Chondrocyte (in vitro differentiated cells): ENCODE measurements around the gene OR51V1. TPM values are rescaled to one million over a fixed set of nuclear protein-coding genes. Genes with fewer than 3 reads are reported as not detected.

Experiments used
- DNase-seq: peaks from one replicate; pipeline ENCODE4 v3.0.0; 2021; ENCODE audit warnings: mixed read lengths, low spot score
- H3K27ac Mint-ChIP-seq: one replicate; pipeline ENCODE4 v1.8.0; 2021; ENCODE audit warnings: mild to moderate bottlenecking, moderate library complexity, mixed read lengths; ENCODE audit not compliant: unreplicated experiment
- H3K27me3 Mint-ChIP-seq: 2 replicates; pipeline ENCODE4 v1.8.0; 2021; ENCODE audit warnings: low read depth, mixed read lengths
- H3K36me3 Mint-ChIP-seq: 2 replicates; pipeline ENCODE4 v1.8.0; 2021; ENCODE audit warnings: low read depth, mixed read lengths
- H3K4me1 Mint-ChIP-seq: 2 replicates; pipeline ENCODE4 v1.8.0; 2021; ENCODE audit warnings: low read depth, mild to moderate bottlenecking, mixed read lengths
- H3K4me3 Mint-ChIP-seq: one replicate; pipeline ENCODE4 v1.8.0; 2021; ENCODE audit warnings: mild to moderate bottlenecking, moderate library complexity, mixed read lengths; ENCODE audit not compliant: unreplicated experiment
- H3K9me3 Mint-ChIP-seq: 2 replicates; pipeline ENCODE4 v1.8.0; 2021; ENCODE audit warnings: low read depth, mixed read lengths
- total RNA-seq: library from RNA; stranded (reverse); gene quantifications from 3 replicates; pipeline ENCODE4 v1.2.1, GENCODE V29; 2021
- TF ChIP-seq, protein P1 (sequence below): fragments of 200-600 bp; sonication (generic); IDR thresholded peaks from 2 replicates; pipeline ENCODE4 v1.5.0; 2021; ENCODE audit warnings: antibody characterized with exemption, mild to moderate bottlenecking, moderate library complexity

The OR51V1 gene
- total RNA-seq, 1 donor from 2014 or later: not detected

DNA sequence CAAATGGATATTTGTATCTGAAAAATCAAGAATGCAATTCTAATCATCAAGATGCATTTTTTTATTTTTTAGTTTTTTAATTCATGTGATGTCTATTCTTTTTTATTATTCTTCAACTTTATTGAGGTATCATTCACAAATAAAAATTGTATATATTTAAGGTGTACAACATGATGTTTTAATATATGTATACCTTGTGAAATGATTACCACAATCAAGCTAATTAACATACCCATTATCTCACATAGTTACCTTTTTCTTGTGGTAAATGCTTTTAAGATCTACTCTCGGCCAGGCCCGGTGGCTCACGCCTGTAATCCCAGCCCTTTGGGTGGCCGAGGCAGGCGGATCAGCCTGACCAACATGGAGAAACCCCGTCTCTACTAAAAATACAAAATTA lies 22.7 kb upstream of the OR51V1 start:
- H3K4me1 Mint-ChIP-seq: no peaks in the 10 kb centered on the region
- TF ChIP-seq, protein P1, sequence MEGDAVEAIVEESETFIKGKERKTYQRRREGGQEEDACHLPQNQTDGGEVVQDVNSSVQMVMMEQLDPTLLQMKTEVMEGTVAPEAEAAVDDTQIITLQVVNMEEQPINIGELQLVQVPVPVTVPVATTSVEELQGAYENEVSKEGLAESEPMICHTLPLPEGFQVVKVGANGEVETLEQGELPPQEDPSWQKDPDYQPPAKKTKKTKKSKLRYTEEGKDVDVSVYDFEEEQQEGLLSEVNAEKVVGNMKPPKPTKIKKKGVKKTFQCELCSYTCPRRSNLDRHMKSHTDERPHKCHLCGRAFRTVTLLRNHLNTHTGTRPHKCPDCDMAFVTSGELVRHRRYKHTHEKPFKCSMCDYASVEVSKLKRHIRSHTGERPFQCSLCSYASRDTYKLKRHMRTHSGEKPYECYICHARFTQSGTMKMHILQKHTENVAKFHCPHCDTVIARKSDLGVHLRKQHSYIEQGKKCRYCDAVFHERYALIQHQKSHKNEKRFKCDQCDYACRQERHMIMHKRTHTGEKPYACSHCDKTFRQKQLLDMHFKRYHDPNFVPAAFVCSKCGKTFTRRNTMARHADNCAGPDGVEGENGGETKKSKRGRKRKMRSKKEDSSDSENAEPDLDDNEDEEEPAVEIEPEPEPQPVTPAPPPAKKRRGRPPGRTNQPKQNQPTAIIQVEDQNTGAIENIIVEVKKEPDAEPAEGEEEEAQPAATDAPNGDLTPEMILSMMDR: no peak
- H3K36me3 Mint-ChIP-seq: no peaks in the 10 kb centered on the region
- peaks cover 7% of the 10 kb centered on the region for H3K9me3 Mint-ChIP-seq
- no peak for DNase-seq
- peaks cover 9% of the 10 kb centered on the region for H3K27me3 Mint-ChIP-seq
- no peak overlapping the region for H3K4me3 Mint-ChIP-seq
- no peak overlapping the region for H3K27ac Mint-ChIP-seq

DNA sequence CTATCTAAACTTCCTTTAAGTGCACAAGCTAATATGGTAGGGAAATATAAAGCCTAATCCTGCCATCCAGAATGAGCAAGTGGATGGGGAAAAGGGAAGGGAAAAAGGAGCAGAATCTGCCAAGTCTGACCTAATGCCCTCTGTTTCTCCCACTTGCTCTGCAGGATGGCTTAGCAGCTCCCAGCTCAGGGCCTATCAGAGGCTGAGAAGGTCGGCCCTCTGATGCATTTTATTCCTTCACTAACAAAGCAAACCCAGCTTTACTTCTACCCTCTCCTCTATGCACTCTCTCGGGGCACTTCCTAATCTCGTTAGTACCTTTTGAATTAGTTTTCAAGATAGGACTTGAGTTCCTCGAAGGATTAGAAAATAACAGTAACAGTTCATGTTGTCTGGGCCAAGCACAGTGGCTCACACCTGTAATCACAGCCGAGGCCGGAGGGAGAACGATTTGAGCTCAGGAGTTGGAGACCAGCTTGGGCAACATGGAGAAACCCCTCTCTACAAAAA lies 9.9 kb upstream of the OR51V1 start:
- peaks cover 4% of the 10 kb centered on the region for H3K9me3 Mint-ChIP-seq

DNA sequence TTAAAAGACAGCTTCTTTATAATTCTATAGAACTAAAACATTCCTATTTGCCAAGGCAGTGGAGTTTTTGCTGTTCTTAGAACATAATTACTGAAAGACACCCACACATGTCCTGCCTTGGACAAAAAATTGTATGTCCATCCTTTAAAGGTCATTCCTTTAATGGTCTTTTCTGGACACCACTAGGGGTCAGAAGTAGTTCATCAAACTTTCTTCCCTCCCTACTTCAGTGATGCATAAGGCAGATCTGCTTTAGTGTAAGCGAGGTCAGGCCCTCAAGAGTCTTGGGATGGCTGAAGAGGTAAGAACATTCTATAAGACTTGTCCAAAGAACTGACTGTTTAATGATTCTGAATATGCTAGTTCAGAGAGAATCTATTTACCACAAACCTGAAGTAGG lies 4.3 kb upstream of the OR51V1 start:
- H3K36me3 Mint-ChIP-seq: no peaks in the 10 kb centered on the region
- no peak overlapping the region for H3K4me3 Mint-ChIP-seq
- DNase-seq: no peak
- no peaks in the 10 kb centered on the region for H3K9me3 Mint-ChIP-seq
- H3K4me1 Mint-ChIP-seq: no peaks in the 10 kb centered on the region
- peaks cover 33% of the 10 kb centered on the region for H3K27me3 Mint-ChIP-seq
- TF ChIP-seq, protein P1: peak; percentile 84
- H3K27ac Mint-ChIP-seq: no peak overlapping the region

More for the DNA sequence above, 9.9 kb upstream of the OR51V1 start:
- DNase-seq: no peak
- Mint-ChIP-seq H3K27me3 (peaks cover 26% of the 10 kb centered on the region), H3K4me1 (no peaks in the 10 kb centered on the region), H3K4me3 (no peak overlapping the region), H3K27ac (no peak overlapping the region), H3K36me3 (no peaks in the 10 kb centered on the region)
- TF ChIP-seq, protein P1: no peak

DNA sequence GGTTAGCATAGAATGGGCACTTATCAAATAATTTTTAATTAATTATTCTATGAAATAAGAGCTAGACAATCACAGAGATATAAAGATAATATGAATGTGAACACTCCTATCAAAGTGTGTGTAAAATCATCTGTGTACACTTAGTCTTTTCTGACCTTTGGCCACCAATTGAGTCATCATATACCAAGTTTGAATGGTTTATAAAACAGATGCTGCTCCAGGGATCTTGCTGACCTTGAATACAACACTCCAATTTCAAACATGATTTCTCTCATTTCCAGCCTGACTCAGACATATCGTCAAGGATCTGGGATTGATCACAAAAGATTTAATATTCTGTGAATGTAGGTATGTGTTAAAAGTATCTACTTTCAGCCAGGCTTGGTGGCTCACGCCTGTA lies 2.9 kb upstream of the OR51V1 start:
- Mint-ChIP-seq H3K9me3 (no peaks in the 10 kb centered on the region), H3K27ac (no peak overlapping the region), H3K4me3 (no peak overlapping the region), H3K27me3 (peaks cover 34% of the 10 kb centered on the region), H3K36me3 (no peaks in the 10 kb centered on the region), H3K4me1 (no peaks in the 10 kb centered on the region)
- TF ChIP-seq, protein P1: no peak
- no peak for DNase-seq

DNA sequence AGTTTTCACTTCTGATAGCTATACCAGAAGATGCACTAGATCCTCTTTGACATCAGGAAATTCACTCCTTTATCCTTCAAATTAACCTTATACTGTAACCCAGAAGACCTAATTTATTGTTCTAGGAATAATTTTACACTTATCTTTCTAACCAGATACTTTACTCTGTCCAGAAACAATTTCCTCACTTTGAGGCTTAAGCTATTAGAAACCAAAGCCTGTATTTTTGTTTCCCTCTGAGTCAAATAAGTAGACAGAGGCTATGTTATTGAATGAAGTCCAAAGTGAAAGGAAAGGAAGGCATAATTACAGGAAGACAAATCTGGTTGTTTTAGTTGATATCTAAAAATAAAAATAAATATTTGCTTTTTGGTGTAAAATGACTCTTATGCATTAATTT lies 2.2 kb downstream of the OR51V1 start:
- Mint-ChIP-seq H3K4me3 (no peak overlapping the region), H3K9me3 (no peaks in the 10 kb centered on the region), H3K4me1 (no peaks in the 10 kb centered on the region), H3K36me3 (no peaks in the 10 kb centered on the region), H3K27ac (no peak overlapping the region), H3K27me3 (peaks cover 28% of the 10 kb centered on the region)
- TF ChIP-seq, protein P1: no peak
- no peak for DNase-seq
